ENCODE measurements around the gene PAM16.

PAM16 gene

DNA sequence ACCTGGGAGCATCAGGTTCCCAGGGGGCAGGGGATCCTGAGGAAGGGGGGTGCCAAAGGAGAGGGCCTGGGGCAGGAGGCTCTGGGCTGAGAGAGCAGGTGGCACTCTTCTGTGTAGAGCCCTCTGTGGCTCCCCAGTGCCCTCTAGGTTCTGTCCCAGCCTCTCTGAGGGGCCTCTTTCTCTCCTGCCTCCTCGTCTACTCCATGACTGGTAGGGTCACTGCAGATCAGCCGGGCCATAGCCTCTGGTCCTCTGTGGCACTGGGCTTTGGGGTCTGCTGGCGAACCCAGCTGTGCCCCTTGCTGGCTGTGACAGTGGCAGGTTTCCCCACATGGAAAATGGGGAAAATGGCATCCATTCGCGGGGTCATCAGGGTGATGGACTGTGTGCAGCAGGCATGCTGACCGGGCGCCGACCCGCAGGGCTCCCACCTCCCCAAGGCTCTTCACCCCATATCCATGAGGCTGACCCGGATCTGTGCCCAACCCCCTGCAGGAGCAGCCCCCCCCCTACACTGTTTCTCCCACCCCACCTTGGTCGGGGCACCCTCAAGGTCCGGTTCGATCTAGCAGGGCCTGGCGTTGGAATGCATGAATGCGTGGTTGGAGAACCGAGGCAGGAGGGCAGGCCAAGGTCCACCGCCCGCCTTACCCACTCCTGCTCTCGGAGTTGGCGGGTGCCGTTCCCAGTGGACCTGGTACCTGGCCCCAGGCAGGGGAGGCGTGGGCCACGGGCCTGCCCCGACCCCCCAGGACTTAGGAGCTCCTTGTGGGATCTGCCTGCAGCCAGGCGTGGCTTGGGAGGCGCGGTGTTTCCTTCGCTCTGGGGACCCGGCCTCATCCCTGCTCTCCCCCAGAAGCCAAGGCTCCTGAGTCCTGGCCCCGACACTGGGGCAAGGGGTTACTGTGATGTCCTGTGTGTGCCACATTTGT, 28.7 kb downstream of the PAM16 start:
- no peak for DNase-seq (ENCODE audit: extremely low read depth in 1 of 2, low read depth in 1 of 2)

DNA sequence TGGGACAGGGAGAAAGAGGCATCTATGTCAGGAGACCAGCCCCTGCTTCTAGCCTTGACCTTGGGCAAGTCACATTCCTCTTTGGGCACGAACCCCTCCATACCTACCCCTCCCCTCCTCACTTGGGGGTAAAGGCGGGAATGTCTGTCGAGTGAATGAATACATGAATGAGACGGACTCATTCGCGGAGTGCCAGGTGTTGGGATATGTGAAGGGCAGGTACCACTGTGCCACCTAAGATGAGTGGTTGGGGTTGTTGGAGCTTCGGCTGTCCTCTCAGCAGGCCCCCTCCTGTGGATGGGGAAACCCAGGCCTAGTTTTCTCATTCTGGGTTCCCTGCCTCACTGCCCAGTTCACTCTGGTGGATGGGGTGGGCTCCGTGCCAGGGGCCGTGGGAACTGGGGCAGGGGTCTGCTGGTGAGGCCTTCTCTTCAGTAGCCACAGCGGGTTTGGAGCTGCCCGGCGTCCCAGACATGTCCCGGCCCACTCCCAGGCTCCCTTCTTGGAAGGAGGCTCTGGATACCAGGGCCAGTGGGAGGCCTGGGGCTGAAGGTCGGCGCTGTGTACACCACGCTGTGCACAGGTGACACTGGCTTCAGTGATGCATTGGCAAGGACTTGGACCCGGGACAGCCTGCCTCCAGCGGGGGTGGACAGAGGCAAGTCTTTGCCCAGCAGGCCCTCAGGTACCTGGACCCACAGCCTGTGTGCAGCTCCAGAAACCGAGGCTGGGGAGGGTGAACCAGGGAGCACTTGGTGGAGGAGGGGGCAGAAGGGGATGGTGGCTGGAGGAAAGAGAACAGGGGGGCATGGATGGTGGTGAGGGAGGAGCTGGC, 29.6 kb downstream of the PAM16 start:
- no peak for DNase-seq (ENCODE audit: extremely low read depth in 1 of 2, low read depth in 1 of 2)

DNA sequence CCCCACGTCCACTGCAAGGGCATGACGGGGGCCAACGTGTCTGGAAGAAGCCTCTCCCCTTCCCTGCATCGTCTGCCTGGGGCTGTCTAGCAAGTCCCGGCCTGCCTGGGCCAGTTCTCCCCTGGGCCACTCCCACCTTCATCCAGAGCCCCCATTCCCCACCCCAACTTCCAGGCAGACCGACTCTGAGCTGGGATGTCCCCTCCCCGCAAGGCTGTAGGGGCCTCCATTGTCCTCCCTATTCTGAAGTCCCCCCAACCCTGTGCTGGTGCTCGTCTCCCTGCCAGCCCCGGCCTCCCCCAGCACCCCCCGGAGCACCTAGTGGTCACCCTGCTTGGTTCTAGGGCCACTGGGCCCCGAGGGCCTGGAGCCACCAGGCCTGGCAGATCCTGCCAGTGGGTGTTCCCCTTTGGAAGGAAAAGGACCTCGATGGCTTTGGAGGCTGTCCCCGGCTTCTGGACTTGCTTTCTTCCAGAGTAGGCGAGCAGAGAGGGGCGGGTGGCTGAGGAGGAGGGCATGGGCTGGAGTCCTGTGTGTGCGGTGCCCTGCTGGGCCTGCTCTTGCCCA, 30.5 kb downstream of the PAM16 start:
- no peak for DNase-seq (ENCODE audit: extremely low read depth in 1 of 2, low read depth in 1 of 2)

DNA sequence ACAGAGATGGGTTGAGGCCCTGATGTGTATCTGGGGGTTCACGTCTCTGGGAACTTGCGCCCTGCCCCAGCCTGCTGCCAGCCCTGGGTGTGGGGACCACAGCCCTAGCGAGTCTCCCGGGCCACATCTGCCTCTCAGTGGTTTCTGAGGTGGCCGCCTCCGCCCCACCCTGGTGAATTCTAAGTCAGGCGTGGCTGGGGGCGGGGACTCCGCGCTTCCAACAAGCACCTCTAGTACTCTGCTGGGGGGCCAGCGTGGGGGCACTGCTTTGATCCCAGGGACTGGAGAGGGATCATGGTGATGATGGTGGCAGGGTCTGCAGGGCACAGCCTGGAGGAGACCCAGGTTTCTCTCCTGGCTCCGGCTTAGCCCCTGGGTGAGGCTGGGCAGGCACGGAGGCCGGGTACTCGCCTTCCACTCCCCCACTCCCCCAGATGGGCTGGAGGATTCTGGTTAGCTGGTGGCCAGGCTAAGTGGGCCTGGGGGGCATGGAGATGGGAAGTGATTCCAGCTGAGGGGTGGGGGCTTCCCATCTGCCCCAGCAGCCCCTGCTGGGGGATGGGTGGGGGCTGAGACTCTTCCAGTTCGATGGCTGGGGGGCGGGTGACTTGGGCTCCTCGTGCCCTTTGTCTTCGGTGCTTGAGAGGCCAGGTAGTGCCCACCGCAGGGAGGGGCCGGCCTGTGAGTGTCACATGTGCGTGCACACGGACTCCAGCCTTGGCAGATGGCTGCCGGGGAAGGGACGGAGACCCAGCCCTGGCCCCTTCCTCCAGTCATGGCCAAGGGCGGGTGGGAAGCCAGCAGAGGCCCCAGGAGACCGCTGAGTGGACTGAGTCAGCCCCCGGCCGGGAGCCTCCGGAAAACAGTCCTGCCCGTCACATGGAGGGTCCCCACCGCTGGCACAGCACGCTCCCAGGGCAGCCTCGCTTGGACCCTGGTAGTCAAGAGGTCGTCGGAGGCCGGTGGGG, 31.4 kb downstream of the PAM16 start:
- peak in 1 of 2 donors; percentile 40 for DNase-seq (ENCODE audit: extremely low read depth in 1 of 2, low read depth in 1 of 2)

DNA sequence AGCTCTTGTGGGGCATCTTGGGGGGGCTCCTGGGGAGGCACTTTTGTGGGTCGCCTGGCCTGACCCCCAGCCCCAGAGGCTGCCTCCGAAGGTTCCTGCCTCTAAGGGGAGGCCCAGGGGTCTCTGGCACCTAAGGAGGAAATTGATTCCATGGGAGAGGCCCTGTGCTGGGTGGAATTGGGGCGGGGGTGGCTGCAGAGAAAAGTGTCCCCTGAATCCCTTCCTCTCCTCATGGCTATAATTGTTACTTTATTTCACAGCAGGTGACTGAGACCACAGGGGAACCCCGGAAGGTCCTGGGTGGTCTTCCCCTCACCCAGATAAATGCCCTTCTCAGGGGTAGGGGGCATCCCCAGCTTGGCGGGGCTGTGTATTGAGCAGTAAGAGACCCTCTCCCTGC, 32.2 kb downstream of the PAM16 start:
- no peak for DNase-seq (ENCODE audit: extremely low read depth in 1 of 2, low read depth in 1 of 2)

DNA sequence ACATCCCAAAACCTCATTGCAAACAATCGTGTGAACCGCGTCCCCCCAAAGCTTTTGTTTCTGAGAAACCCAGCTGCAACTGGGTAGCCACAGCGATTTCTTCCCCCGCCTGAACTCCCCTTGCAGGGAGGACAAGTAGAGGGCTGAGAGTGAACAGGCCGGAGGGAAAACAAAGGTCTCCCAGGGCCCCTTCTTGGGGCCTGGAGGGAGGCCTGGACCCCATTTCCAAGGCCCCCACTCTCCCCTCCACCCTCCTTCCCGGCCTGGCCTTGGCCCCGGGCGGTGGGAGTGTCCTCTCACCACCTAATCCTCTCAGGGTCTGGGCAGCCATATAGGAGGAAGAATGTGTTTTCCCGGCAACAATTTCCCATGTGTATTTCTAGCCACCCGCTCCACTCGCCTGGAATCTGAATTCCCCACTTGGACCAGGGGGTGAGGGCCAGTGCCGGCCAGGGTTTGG, 32.6 kb downstream of the PAM16 start:
- DNase-seq (ENCODE audit: extremely low read depth in 1 of 2, low read depth in 1 of 2): no peak

DNA sequence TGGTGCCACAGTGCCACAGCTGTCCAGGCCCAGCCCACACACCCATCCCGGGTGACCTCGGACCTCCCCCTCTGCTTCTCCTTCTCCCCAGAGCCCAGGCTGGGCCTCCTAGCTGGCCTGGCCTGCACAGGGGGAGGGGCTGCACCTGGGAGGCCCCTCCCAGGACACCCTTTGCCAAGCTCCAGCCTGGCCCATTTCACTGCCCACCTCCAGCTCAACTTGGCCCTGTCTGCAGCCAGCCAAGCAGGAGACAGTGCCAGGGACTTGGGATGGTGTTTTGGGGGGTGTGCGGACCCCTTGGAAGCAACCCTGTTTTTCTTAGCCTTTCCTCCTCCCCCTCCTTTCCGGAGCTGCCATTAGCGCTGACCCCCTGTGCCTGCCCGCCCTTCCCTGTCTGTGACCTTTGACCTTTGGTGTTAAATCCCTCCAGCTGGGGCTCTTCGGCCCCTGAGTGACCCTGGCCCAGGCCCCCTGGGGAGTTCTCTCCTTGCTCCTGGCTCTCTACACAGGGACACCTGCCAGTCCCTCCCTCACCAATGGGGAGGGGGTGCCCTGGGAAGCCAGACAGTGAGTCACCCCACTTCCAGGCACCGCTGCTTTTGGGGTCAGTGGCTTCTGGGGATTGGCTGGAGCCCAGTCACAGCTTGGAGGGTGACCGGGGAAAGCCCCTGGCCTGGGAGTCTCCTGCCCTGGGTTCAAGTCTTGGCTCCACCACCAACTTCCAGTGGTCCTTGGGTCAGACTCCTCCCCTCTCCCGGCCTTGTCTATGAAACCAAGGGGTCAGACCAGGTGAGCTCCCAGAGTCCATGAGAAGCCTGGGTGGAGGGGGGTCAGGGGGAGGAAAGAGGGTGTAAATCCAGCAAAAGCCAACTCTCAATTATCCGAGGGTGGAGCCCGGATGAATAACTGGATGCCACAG, 33.3 kb downstream of the PAM16 start:
- DNase-seq (ENCODE audit: extremely low read depth in 1 of 2, low read depth in 1 of 2): no peak

DNA sequence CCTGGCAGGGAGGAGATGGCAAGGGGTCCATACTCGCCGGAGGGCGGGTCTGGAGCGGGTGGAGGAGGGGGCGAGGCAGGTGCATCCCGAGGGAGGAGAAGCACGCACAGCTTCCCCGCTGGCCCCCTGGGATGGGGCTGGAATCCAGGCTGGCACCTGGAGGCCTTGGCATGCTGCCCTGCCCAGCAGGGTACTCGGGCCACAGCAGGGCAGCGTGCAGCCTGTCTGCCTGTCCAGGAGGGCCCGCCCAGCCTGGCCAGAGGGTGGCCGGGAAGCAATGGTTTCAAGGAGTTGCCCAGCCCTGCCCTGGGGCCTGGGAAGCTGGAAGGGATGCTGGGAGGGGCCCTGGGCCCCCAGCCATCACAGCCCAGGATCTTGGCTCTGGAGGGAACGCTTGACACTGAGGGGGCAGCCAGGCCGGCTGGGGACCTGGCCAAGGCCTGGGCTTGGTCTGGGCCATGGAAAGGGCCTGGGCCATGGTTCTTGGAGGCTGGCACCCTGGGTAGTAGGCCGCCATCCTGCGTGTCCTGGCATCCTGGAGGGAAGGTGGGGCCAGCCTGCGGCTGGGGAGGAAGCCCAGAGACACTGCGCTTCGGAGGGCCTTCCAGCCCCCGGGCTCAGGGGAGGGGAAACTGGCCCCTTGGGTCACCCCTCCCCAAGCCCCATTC, 34.1 kb downstream of the PAM16 start:
- no peak for DNase-seq (ENCODE audit: extremely low read depth in 1 of 2, low read depth in 1 of 2)

DNA sequence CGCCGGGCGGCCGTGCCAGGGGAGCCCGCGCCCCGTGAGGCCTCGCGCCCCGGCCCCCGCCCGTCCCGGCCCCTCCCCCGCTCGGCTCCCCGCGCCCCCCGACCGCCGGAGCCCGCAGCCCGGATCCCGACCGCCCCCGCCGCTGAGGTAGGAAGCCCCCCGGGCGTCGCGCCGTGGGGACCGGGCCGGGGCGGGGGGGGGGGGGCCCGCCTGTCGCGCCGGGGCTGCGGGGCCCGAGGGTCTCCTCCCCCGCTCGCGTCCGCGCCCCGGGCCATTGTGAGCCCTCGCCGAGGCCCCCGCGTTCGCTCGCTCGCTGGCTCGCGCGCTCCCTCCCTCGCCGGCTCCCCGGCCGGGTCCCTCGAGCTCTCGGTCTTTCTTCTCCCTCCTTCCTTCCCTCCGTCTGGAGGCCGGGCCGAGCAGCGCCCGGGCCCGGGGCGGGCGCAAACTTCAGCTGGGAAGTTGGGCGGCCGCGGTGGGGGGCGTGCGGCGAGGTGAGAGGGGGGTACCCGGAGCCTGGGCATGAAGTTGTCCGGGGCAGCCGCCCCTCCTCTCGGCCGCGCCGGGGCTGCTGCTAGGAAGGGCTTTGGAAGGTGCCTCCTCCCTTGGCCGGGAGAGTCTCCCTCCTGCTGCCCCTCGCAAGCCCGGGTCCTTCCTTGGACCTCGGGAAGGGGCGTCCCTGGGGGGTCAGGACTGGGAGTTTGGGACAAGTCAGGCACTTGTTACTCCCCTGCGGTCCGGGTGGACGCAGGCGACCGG, 34.8 kb downstream of the PAM16 start:
- DNase-seq (ENCODE audit: extremely low read depth in 1 of 2, low read depth in 1 of 2): no peak

DNA sequence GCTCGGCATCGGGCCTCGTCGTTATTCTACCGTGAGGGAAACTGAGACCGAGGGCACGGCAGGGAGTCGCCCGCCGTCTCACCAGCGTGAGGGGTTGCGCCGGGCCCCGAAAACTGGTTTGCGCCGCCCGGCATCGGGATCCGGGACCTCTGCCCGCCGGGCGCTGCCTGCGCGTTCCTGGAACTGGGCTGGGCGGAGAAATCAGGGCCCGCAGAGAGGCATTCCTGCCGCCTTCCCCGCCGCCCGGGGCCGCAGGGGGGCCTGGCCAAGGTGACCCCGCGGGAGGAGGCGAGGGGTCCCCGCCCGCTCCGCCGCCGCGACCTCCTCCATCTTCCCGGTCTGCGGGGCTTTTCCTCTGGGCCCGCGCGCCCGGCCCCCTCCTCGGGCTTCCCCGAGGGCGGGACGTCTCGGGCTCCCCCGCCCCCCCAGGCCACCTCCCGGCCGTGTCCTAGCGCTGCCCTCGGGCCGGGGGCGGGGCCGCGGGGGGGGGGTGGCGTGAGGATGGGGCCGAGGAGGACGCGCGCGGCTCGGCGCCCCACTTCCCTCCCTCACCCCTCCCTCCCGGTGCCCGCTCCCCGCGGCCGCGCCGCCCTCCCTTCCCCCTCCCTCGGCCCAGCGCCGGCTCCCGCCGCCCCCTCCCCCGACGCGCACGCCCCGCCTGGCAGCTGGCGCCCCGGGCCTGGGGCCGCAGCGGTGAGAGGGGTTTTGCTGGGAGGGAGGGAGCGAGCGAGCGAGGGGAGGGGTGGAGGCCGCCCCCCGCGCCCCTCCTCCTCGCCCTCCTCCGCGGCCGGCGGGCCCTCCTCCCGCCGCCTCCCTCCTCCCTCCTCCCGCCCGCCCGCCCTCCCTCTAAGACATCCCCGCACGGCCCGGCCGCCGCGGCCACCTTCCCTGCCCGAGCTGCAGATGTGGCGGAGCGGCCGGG, 35.7 kb downstream of the PAM16 start, which contains the start of gene GLIS2:
Gene GLIS2, plus strand, starts transcription at position 882 of the 922 bp plus-strand sequence. CDS start 16,214 bp downstream, outside the sequence.
- DNase-seq (ENCODE audit: extremely low read depth in 1 of 2, low read depth in 1 of 2): no peak

DNA sequence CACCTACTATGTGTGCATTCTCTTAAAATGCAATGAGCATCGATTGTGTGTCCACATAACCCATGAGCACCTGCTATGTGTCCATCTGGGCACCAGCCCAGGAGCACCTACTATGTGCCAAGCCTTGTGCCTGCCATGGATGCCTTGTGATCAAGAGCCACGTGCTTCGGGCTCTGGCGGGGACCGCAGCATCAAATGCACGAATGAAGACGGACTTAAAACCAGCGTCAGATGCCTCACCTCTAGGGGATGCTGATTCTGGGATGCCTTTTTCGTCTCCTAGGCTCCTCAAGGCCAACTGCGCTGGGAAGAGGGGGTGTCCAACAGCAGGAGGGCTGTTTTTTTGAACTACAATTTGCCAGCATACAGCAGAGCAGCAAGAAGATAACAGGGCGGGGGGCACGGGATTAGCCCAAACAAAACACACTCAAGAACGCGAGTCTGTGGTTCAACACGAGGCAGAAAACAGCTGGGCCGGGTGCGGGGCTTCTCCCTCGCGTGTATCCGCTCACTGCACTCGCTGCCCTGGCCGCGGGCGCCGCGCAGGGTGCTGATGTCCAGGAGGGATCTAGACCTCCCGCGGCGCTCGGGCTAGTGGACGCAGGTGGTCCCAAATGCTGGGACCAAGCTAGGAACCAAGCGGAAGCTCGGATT, 36.5 kb downstream of the PAM16 start:
- no peak for DNase-seq (ENCODE audit: extremely low read depth in 1 of 2, low read depth in 1 of 2)

DNA sequence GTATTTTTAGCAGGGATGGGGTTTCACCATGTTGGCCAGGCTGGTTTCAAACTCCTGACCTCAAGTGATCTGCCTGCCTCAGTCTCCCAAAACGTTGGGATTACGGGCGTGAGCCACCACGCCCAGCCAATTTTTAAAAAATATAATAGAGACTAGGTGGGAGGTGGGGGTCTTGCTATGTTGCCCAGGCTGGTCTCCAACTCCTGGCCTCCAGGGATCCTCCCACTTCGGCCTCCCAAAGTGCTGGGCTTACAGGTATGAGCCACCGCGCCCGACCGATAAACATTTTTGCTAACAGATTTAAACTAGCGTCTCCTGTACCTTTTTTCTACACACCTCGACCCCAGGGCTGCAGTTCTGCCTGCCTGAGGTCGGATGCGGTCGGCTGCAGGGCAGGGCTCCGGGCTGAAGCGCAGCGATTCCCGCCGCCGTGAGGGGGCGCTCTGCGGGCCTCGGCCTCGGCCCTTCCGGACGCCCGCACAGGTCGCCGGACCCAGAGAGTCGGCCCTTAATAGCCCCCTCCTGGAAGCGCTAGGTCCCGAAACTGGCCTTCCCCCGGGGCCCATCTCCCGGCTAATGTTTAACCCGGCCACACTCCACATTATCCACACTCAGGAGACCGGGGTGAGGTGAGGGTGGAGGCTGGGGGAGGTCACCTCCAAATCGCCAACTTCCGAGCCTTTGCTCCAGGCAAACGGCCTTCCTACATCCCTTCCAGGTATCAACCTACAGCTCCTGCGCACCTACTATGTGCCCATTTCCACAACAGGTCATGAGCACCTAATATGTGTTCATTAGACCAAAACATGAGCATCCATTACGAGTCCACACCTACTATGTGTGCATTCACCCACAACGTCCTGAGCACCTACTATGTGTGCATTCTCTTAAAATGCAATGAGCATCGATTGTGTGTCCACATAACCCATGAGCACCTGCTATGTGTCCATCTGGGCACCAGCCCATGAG, 37.3 kb downstream of the PAM16 start:
- no peak for DNase-seq (ENCODE audit: extremely low read depth in 1 of 2, low read depth in 1 of 2)

DNA sequence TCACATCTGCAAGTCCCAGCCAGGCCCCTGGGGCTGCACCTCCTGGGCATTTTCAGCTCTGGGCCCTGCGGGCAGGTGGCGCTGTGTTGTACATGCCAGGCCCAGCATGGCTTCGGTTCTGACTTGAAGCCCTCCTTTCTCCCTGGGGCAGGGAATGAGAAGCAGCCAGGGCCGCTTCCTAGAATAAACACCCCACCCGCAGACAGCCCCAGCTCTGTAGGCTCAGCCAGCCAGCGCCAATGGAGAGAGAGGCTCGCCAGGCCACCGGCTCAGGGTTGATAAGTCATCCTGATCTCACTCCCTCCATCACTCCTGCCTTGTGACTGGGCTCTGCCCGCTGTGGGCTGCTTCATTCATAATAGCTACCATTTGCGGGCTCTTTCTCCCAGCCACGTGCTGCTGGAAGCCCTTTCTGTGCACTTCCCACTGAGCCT, 41.3 kb downstream of the PAM16 start:
- DNase-seq (ENCODE audit: extremely low read depth in 1 of 2, low read depth in 1 of 2): peak in 1 of 2 donors; percentile 39

DNA sequence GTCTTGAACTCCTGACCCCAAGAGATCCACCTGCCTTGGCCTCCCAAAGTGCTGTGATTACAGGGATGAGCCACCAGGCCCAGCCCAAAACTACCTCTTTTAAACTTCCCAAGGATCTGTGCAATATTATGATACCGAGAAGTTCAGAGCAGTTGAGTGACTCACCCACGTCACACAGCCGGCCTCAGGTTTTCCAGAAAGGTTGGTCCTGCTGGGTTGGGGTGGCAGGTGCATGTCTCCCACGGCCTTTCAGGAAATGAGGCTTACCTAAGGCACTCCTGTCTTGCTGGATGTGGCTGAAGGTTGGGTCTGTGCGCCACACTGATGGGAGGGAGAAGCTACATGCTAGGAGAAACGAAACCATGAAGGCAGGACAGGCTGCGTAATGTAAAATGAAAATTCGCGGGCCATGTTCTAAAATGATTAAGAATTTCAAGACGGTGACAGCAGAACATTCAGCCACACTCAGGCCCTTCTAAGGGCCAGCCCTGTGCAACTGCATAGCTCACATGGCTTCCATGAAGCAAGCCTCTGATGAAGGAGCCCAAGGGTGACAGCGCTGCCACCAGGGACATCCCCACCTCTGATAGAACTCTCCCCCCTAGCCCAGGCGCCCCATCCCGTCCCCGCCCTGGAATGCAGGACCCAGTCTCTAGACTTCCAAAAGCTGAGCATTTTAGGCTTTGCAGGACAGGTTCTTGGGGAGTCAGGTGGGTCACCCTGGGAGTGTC, 41.9 kb downstream of the PAM16 start:
- no peak for DNase-seq (ENCODE audit: extremely low read depth in 1 of 2, low read depth in 1 of 2)

Measured in activated CD8-positive, alpha-beta memory T cell treated with anti-CD3 and anti-CD28 coated beads for 1 hour (primary cell).